ENCODE data around the gene TCIRG1. TPM values are rescaled to one million over a fixed set of nuclear protein-coding genes. Genes with fewer than 3 reads are reported as not detected.

Gene TCIRG1
- total and polyA plus RNA-seq, 2 of the 13 experiments (the other 11 are each of a cell fraction or from before 2014, with no cell fraction given): 48.0 to 69.6 TPM

GRCh38 chr11:68038718-68039525 is at the start of gene TCIRG1 (continued):
- TF ChIP-seq ZNF318 (CRISPR knock-in tag; IDR thresholded peaks at IDR 0.05) (no peak), HMGXB3 (CRISPR knock-in tag; IDR thresholded peaks at IDR 0.05; ENCODE audit: borderline replicate concordance) (no peak), REST (IDR thresholded peaks at IDR 0.05; ENCODE audit: borderline replicate concordance in 1 of 2, low read depth in 1 of 2, low read length in 2 of 2) (0 out of 4 replicates have a peak, but pooled peaks of 1 of the 2 experiments have one; percentile 19), ATF7-NPFF (CRISPR knock-in tag; IDR thresholded peaks at IDR 0.05; ENCODE audit: low read depth) (peak; percentile 26; the same call in 1 of the 2 replicates), CSRNP2 (CRISPR knock-in tag; conservative IDR thresholded peaks at IDR 0.05; ENCODE audit: low read depth) (no peak), KMT2A (CRISPR knock-in tag; IDR thresholded peaks at IDR 0.05) (no peak), ZNF451 (CRISPR knock-in tag; IDR thresholded peaks at IDR 0.05) (no peak)

Data from HepG2 (cell line).